ENCODE results near the gene CHD9NB.
"Not testable (repeated sequence)": the region's sequence is repeated elsewhere in the genome, so short reads cannot be mapped to it uniquely, and the experiment has no call there.

Gene CHD9NB

DNA sequence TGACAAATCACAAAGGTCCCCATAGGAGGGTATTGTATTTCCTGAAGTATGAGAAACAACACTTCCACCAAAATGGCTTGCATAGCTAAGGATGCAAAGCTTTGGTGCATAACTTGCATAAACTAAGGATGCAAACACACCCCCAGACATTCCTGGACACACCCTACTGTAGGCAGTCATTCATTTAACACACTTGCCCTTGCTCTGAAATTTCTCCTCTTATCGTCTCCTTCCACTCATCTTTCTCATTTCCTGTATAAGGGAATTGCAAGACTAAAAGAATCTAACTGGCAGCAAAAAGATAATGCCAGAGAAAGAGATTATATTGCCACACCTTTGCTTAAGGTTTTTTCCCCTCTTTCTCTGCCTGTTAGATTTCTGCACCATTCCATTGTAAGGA, 30.4 kb upstream of the CHD9NB start:
- DNase-seq (ENCODE audit: low read depth) = no peak

DNA sequence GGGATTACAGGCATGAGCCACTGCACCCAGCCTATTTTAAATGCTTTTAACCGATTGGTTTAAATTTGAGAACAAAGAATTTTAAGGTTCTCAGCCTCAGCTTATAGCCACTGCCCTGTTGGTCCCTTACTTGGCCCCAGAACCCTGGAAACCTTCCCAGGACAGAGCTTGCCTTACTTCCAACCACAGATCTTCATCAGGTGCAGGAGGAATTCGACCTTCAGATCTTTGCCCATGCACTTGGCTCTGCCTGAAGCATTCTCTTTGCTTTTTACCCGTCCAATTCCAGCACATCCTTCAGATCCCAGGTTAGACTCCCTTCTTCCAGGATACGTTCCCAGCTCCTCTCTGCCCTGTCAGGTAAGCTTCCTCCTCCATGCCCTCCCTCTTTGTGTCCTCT, 29.8 kb upstream of the CHD9NB start:
- no peak for DNase-seq (ENCODE audit: low read depth)

DNA sequence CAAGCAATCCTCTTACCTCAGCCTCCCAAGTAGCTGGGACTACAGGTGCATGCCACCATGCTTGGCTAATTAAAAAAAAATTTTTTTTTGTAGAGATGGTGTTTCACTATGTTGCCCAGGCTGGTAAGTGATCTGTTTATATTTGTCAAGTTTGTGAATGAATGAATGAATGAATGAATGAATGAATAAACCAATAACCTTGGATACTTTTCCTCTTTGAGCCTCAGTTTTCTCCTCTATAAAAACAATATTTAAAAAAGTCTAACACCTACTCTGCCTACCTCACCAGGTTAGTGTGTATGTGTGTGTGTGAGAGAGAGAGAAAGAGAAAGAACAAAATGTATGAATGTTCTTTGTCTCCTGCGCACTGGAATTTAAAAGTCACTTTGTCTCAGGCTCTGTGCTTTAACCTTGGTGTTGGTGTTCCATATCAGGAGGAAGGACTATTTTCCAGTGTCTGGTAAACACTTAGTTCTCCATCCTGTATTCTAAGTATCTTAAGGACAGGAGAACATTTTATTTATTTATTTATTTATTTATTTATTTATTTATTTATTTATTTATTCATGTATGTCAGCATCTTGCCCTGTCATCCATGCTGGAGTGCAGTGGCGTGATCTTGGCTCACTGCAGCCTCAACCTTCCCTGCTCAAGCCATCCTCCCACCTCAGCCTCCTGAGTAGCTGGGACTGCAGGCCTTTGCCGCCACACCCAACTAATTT, 29.1 kb upstream of the CHD9NB start:
- no peak for DNase-seq (ENCODE audit: low read depth)

DNA sequence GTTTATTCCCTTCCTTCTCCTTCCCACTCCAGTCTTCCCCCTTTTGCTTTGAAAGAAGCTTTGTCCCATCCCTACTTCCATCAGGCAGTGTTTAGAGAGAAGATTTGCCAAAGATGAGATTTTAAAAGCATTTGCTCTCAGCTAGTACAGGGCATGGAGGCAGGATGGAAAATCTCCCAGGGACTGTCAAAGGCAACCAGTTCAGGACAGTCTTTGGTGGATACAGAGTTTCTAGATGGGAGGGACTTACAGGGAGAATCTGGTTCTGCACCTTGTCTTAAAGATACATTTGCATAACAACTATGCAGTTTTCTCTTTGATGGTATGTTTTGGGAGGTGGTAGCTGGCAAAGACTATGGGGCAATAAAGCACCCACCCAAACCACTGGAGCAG, 28.3 kb upstream of the CHD9NB start:
- DNase-seq (ENCODE audit: low read depth) = no peak

DNA sequence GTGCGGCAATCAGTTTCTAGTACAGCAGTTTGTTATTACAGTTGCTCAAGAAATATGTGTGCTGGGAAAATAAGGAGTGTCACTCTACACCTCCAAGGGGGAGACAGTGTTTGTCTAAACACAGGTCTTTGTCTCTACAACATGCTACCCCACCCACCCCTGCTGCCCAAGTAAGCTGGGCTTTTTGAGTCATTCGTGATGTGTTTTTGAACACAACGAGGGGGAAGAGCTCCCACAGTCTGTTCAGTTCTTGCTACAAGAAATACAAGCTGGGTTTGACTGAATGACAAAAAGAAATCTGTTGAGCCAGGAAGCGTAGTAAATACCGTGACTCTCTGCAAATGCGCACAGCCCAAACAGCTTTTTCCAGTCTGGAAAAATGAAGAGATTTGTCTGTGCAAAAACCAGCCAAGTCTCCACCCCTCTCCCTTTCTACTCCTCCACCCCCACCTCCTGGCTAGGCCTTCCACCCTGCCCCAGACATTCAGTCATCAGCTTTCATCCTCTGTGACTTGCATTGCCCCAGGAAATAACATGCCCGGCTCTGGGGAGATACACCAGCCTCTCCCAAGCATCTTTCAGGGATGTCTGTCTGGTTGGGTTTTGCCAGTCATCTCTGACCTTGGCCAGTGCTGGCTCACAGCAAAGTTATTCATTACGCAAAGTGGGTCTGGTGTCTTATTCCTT, 27.8 kb upstream of the CHD9NB start:
- peak; percentile 73 for DNase-seq (ENCODE audit: low read depth)

DNA sequence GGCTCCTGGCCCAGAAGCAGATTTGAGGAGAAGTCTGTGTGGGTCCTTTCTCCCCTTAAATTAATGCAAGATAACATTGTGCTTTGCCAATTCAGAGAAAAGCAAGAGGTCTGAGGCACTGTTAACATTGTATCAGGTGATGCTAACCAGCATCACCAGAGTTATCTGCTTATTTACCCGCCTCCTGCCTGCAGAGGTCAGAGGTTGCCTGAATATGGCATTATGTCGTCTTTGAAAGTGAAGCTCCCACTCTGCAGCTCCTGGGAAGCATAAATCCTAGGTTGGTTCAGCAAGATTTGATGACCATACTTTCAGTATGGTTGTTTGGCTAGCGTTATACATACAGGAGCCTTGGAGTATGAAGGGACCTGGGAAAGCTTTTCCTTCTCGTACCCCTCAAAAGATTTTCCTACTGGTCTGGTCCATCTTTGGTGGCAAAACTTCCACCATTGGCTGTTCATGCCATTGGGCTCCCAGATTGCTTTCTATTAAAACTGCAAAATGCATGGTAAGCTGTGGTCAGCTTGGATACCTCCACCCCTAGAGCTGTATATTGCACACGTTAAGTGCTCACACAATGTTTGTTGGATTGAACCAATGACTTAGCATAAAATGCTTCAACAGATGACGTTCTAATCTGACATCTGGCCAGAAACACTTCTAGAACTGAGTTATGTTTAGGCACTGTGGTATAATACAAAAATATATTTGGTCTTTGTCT, 26.2 kb upstream of the CHD9NB start:
- DNase-seq (ENCODE audit: low read depth) = no peak

DNA sequence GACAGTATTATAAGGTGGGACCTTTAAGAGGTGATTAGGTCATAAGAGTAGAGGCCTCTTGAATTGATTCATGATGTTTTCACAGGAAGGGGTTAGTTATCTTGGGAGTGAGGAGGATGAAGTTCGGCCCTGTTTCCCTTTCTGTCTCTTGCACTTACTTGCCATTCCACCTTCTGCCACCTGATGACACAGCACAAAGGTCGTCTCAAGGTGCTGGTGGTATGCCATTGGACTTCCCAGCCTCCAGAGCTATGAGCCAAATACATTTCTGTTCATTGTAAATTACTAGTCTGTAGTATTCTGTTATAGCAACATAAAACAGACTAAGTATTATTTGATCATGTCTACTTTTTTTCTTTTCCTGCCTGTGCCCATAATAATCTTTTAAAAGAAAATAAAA, 25.6 kb upstream of the CHD9NB start:
- DNase-seq (ENCODE audit: low read depth) = no peak

DNA sequence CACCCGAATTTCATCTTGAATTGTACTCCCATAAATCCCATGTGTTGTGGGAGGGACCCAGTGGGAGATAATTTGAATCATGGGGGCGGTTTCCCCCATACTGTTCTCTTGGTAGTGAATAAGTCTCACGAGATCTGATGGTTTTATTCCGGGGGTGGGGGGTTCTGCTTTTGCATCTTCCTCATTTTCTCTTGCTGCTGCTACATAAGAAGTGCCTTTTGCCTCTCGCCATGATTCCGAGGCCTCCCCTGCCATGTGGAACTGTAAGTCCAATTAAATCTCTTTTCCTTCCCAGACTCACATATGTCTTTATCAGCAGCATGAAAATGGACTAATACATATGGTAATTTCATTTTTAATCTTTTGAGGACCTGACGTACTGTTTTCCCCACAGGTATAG, 22.8 kb upstream of the CHD9NB start:
- DNase-seq (ENCODE audit: low read depth) = not testable (repeated sequence)

DNA sequence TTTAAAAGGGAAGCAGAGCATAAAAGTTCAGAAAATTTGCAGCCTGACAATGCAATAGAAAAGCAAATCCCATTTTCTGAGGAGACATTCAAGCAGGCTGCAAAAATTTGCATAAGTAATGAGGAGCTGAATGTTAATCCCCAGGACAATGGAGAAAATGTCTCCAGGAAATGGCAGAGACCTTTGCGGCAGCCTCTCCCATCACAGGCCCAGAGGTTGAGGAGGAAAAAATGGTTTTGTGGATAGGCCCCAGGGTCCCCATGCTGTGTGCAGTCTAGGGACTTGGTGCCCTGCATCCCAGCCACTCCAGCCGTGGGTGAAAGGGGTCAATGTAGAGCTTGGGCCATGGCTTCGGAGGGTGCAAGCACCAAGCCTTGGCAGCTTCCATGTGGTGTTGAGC, 21.6 kb upstream of the CHD9NB start:
- not testable (repeated sequence) for DNase-seq (ENCODE audit: low read depth)

DNA sequence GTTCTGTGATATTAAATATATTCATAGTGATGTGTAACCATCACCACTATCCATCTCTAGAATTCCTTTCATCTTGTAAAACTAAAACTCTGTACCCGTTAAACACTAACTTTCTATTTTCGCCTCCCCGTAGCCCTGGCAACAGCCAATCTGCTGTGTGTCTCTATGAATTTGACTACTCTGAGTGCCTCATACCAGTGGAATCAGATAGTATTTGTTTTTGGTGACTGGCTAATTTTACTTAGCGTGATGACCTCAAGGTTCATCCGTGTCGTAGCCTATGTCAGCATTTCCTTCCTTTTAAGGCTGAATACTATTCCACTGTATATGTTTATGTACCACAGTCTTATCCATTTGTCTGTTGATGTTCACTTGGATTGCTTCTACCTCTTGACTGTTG, 20.3 kb upstream of the CHD9NB start:
- no peak for DNase-seq (ENCODE audit: low read depth)

DNA sequence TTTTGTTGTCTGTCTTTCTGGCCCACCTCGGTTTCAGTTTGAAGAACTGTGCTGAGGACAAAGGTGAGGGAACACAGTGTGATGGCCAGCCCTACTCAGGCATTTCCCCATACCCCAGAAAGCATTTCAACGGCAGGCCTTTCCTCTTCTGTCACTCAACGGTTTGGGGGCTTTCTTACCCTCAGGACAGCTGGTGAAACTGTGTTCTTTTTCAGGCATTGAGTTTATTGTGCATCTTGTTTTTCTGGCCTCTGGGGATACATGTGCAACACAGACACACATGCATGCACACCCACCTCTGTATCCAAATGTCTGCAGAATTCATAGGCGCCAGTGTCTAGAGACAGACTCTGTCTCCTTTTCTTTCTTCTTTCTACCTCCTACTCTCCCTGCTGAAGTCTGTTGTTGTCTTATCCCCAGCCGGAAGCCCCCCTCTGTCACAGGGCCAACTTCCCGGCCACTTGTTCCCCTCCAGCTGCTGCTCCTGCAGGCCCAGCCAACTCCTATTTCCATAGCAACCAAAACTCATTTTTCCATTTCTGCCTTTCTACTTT, 19.1 kb upstream of the CHD9NB start:
- no peak for DNase-seq (ENCODE audit: low read depth)

DNA sequence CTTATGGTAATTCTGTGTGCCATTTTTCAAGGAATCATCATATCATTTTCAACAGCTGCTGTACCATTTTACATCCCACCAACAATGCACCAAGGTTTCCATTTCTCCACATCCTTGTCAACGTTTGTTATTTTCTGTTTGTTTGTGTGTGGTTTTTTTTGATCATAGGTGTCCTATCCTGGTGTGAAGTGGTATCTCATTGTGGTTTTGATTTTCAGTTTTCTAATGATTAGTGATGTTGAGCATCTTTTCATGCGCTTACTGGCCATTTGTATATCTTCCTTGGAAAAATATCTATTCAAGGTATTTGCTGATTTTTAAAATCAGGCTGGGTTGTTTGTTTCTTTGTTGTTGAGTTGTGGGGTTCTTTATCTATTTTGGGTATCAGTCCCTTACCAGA, 17.1 kb upstream of the CHD9NB start:
- no peak for DNase-seq (ENCODE audit: low read depth)

DNA sequence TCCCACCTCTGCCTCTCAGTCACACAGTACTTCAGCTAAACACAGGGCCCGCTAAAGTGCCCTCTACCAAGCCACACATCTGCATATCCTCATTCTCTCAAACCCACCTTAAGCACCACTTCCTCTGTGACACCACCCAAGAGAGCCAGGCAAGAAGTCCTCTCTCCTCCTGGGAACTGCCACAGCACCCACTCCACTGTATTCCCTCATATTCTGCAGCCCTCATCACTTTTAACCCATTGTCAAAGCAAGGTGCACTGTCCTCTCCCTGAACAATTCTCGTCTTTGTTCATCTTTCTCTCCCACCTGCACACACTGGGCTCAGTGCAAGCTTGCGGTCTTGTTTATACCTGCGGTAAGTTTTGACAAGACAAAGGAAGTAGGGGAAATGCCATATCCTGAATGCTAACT, 15.7 kb upstream of the CHD9NB start:
- no peak for DNase-seq (ENCODE audit: low read depth)

DNA sequence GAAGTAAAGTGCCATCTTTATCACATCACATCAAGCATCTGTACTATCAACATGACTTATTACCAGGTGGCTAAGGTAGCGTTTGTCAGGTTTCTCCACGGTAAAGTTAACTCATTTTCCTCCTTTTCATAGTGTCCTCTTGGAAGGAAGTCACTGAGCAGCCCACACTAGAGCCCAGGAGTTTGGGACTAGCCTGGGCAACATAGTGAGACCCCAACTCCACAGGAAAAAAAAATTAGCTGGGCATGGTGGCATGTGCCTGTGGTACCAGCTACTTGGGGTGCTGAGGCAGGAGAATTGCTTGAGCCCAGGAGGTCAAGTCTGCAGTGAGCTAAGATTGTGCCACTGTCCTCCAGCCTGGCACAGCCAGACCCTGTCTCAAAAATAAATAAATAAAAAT, 15.0 kb upstream of the CHD9NB start:
- DNase-seq (ENCODE audit: low read depth) = no peak

DNA sequence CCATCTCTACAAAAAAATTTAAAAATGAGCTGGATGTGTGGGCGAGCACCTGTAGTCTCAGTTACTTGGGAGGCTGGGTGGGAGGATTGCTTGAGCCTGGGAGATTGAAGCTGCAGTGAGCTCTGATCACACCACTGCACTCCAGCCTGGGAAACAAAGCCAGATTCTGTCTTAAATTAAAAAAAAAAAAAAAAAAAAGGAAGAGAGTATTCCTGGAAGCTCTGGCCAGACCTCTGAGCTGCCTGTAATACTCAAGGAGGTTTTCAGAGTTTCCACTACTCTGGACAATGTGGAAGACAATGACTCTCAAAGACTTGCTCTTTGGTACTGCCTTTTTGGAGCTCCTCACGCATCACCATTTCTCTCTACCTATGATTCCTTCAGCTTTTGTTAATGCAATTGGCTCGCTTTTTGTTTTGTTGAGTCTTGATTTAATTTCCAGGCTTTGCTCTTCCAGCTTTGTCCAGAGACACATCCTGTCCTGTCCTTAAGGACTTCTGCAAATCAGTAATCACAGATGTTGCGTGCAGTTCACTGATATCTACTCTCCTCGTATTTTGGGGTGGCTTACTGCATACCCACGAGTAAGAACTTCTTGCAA, 12.9 kb upstream of the CHD9NB start:
- DNase-seq (ENCODE audit: low read depth) = no peak

DNA sequence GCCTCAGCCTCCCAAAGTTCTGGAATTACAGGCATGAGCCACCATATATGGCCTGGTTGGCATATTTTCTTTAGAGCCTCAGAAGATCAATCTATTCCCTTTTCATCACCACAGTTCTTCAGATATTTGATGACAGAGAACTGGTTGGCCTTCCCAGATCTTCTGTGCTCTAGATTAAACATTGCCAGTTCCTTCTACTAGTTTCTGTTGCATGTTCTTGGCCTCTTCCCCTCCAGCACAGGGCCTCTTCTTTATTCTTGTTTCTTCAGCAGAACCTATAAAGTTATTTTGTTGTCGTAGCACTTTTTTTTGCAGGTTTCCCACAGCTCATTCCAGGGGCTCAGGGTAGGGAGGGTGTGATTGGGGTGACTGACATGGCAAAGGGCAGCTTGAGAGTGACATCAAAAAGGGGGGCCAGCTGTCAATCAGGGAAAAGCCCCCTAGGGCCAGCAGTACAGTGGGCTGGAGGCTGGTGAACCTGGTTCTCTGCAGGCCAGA, 11.4 kb upstream of the CHD9NB start:
- DNase-seq (ENCODE audit: low read depth) = no peak

DNA sequence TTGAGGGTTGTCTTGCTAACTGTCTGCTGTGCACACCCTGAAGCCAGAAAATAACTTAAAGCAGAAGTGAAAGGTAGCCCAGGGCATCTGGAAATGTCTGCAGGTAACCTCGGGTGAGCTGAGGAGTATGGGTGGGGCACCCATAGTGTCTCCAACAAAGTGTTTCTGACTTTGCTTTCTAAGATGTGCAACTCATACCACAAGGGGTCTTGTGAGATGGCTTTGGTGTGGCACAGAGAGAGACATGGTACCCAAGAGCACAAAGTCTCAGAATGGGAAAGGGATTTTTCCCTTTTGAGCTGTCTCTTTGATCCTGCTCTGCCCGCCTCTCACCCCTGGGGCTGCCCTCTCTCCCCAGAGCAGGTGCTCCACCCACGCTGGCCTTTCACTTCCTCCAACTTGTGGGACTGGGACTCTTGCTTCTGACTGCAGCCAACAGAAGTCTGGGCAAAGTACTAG, 9.0 kb upstream of the CHD9NB start:
- no peak for DNase-seq (ENCODE audit: low read depth)

DNA sequence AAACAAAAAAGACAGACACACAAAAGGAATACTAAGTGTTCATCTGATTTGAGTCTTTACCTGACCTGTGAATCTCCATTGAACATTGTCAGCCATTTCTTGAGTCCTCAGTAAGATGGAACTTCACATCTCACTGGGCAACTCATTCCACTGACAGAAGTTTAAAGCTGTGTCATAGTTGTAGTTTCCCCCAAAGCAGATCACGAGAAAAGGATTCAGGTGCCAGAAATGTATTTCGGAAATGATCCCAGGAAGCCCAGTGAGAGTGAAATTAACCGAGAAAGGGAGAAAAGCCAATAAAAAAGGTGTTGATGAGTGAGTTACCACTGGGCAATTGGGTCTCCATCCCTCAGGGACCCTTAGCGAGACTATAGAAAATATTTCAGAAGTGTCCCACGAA, 8.6 kb upstream of the CHD9NB start:
- no peak for DNase-seq (ENCODE audit: low read depth)

DNA sequence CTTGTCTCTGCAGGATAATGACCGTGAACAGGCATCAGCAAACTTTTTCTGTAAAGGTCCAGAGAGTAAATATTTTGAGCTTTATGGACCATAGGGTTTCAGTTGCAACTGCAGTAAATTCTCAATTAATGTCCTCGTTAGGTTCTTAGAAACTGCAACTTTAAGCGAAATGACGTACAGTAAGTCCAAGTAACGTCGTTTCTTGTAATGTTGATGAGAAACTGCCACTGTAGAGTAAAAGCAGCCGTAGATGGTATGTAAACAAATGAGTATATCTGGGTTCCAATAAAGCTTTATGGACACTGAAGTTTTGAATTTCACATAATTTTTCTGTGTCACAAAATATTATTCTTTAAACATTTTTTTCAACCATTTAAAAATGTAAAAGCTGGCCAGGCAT, 7.0 kb upstream of the CHD9NB start:
- no peak for DNase-seq (ENCODE audit: low read depth)

DNA sequence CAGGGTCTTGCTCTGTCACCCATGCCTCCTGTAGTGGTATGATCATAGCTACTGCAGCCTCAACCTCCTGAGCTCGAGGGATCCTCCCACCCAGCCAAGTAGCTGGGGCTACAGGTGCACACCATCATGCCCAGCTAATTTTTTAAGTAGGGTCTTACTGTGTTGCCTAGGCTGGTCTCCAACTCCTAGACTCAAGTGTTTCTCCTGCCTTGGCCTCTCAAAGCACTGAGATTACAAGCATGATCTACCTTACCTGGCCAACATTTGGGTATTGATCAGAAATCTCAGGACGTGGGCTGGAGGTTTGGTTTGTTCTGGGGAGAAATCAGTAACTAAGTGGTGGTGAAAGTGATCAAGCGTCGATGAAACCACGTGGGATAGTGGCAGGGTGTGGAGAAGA, 6.2 kb upstream of the CHD9NB start:
- DNase-seq (ENCODE audit: low read depth) = no peak

DNA sequence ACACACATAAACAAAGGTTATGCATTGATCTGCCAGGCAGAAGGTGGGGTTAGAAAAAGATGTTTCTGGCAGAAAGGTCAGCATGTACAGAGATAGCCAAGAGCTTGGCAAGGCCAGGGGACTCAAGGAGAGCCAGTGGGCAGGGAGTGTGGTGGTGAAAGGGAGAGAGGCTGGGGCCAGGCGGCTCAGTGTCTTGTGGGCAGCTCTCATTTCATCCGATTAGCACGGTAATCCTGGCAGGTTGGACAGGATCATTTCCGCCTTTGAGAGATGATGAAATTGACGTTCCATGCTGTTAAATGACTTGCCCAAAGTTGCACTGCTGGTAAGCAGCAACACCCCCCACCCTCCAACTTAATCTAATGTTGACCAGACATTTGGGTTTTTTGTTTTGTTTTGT, 5.7 kb upstream of the CHD9NB start:
- no peak for DNase-seq (ENCODE audit: low read depth)

DNA sequence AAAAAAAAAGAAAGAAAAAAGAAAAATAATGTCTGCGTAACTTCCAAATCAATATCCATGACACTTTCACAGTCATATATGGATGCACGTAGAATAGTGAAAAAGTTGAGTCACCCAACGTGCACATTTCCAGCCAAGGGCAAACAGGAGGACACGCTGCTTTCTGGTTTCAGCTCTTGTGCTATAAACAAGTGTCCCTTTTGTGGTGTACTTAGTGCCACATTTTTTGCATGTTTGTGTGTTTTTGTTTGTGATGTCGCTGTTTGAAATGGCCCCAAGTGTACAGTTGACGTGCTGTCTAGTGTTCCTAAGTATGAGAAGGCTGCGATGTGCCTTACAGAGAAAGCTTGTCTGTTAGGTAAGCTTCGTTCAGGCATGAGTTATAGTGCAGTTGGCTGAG, 5.0 kb upstream of the CHD9NB start:
- no peak for DNase-seq (ENCODE audit: low read depth)

All from non-pigmented ciliary epithelial cell (primary cell).